ENCODE results near the gene SACM1L. TPM values are rescaled to one million over a fixed set of nuclear protein-coding genes. Genes with fewer than 3 reads are reported as not detected.

The SACM1L gene
- total RNA-seq, 1 experiment from 2014 or later = 31.6 TPM

- no TSS peak for BruUV-seq (replicated peaks)
- Histone ChIP-seq H3K4me1 (ENCODE audit: control insufficient read depth, insufficient read depth, low read length) (no peaks in the 10 kb centered on the region), H3K4me3 (ENCODE audit: low read depth in 2 of 2, low read length in 2 of 2) (no peak overlapping the region), H3K27me3 (ENCODE audit: control insufficient read depth, insufficient read depth, low read length) (no peaks in the 10 kb centered on the region), H3K27ac (ENCODE audit: low read length) (no peak overlapping the region), H3K9me3 (ENCODE audit: control insufficient read depth, insufficient read depth, low read depth, low read length) (no peaks in the 10 kb centered on the region), H3K36me3 (ENCODE audit: control insufficient read depth, insufficient read depth, low read length) (peaks cover 10% of the 10 kb centered on the region)
- ChIA-PET CTCF (no interaction called here), POLR2A (no interaction called here)
- in situ Hi-C loops (cut with HindIII; ENCODE audit: low pct_unique_long_range_greater_than_20kb, low sequenced_read_pairs) (no loop called here), intact Hi-C loops (cut with micrococcal nuclease; ENCODE audit: unreplicated experiment) (no loop called here)
- TF ChIP-seq, protein P1, sequence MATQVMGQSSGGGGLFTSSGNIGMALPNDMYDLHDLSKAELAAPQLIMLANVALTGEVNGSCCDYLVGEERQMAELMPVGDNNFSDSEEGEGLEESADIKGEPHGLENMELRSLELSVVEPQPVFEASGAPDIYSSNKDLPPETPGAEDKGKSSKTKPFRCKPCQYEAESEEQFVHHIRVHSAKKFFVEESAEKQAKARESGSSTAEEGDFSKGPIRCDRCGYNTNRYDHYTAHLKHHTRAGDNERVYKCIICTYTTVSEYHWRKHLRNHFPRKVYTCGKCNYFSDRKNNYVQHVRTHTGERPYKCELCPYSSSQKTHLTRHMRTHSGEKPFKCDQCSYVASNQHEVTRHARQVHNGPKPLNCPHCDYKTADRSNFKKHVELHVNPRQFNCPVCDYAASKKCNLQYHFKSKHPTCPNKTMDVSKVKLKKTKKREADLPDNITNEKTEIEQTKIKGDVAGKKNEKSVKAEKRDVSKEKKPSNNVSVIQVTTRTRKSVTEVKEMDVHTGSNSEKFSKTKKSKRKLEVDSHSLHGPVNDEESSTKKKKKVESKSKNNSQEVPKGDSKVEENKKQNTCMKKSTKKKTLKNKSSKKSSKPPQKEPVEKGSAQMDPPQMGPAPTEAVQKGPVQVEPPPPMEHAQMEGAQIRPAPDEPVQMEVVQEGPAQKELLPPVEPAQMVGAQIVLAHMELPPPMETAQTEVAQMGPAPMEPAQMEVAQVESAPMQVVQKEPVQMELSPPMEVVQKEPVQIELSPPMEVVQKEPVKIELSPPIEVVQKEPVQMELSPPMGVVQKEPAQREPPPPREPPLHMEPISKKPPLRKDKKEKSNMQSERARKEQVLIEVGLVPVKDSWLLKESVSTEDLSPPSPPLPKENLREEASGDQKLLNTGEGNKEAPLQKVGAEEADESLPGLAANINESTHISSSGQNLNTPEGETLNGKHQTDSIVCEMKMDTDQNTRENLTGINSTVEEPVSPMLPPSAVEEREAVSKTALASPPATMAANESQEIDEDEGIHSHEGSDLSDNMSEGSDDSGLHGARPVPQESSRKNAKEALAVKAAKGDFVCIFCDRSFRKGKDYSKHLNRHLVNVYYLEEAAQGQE (IDR thresholded peaks at IDR 0.05; ENCODE audit: insufficient read depth in 1 of 2, low read depth in 2 of 2, low read length in 1 of 2) = no peak
- TF ChIP-seq TCF7L2 (IDR thresholded peaks at IDR 0.05; ENCODE audit: low read depth, low read length) (no peak), POLR2AphosphoS5 (IDR thresholded peaks at IDR 0.05; ENCODE audit: low read depth, low read length) (no peak), SIN3A (IDR thresholded peaks at IDR 0.05; ENCODE audit: borderline replicate concordance, insufficient read depth, low read depth, low read length) (no peak)
- TF ChIP-seq, protein P2, sequence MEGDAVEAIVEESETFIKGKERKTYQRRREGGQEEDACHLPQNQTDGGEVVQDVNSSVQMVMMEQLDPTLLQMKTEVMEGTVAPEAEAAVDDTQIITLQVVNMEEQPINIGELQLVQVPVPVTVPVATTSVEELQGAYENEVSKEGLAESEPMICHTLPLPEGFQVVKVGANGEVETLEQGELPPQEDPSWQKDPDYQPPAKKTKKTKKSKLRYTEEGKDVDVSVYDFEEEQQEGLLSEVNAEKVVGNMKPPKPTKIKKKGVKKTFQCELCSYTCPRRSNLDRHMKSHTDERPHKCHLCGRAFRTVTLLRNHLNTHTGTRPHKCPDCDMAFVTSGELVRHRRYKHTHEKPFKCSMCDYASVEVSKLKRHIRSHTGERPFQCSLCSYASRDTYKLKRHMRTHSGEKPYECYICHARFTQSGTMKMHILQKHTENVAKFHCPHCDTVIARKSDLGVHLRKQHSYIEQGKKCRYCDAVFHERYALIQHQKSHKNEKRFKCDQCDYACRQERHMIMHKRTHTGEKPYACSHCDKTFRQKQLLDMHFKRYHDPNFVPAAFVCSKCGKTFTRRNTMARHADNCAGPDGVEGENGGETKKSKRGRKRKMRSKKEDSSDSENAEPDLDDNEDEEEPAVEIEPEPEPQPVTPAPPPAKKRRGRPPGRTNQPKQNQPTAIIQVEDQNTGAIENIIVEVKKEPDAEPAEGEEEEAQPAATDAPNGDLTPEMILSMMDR (IDR thresholded peaks at IDR 0.05) = no peak
- DNase-seq (ENCODE audit: low read depth, low spot score) = no peak
- no peak for ATAC-seq
These were observed 52.1 kb downstream of the SACM1L start for GRCh38 chr3:45741247-45741646.

DNA sequence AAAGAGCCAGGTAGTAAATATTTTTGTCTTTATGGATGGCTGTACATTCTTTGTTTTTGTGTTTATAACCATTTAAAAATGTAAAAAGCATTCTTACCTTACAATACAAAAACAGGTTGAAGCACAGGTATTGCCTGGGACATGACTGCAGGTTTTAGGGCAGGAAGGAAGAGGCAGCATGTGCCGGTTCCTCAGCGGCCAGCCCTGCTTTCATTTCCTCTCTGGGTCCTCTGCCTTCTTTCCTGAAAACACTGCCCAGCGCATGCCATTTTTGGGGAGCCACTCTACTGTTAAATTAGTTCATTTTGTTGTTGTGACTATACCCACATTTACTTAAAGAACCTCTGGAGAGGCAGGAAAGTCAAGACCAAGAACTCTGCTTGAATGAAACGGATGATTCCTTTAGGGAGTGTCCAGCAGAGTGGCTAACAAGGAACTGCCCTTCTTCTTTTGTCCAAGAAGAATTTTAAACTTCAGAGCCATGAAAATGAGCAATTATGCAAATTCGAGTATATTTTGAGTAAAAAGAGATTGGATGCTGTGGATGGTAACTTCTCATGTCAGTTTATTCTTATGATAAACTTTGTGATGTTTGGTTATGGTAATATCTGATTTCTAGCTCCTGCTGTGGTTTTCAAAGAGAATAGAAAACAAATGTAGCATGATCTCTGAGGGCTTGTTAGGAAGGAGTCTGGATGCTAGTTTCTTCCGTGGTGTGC is 52.7 kb downstream of the SACM1L start:
- no TSS peak for BruUV-seq (replicated peaks)
- no peak for TF ChIP-seq SIN3A (IDR thresholded peaks at IDR 0.05; ENCODE audit: borderline replicate concordance, insufficient read depth, low read depth, low read length)
- no peak for TF ChIP-seq TCF7L2 (IDR thresholded peaks at IDR 0.05; ENCODE audit: low read depth, low read length)
- TF ChIP-seq POLR2AphosphoS5 (IDR thresholded peaks at IDR 0.05; ENCODE audit: low read depth, low read length) = no peak
- TF ChIP-seq, protein P1 (IDR thresholded peaks at IDR 0.05; ENCODE audit: insufficient read depth in 1 of 2, low read depth in 2 of 2, low read length in 1 of 2) = no peak
- TF ChIP-seq, protein P2 (IDR thresholded peaks at IDR 0.05) = no peak
- intact Hi-C loops (cut with micrococcal nuclease; ENCODE audit: unreplicated experiment) = no loop called here
- Histone ChIP-seq H3K36me3 (ENCODE audit: control insufficient read depth, insufficient read depth, low read length) (peaks cover 9% of the 10 kb centered on the region), H3K27ac (ENCODE audit: low read length) (no peak overlapping the region), H3K4me3 (ENCODE audit: low read depth in 2 of 2, low read length in 2 of 2) (no peak overlapping the region), H3K27me3 (ENCODE audit: control insufficient read depth, insufficient read depth, low read length) (no peaks in the 10 kb centered on the region), H3K9me3 (ENCODE audit: control insufficient read depth, insufficient read depth, low read depth, low read length) (no peaks in the 10 kb centered on the region), H3K4me1 (ENCODE audit: control insufficient read depth, insufficient read depth, low read length) (no peaks in the 10 kb centered on the region)
- ChIA-PET CTCF (no interaction called here), POLR2A (no interaction called here)
- ATAC-seq (no peak), DNase-seq (ENCODE audit: low read depth, low spot score) (no peak)
- in situ Hi-C loops (cut with HindIII; ENCODE audit: low pct_unique_long_range_greater_than_20kb, low sequenced_read_pairs) = no loop called here

Data from Panc1 (cell line).